ENCODE measurements around the gene PRR16.

DNA sequence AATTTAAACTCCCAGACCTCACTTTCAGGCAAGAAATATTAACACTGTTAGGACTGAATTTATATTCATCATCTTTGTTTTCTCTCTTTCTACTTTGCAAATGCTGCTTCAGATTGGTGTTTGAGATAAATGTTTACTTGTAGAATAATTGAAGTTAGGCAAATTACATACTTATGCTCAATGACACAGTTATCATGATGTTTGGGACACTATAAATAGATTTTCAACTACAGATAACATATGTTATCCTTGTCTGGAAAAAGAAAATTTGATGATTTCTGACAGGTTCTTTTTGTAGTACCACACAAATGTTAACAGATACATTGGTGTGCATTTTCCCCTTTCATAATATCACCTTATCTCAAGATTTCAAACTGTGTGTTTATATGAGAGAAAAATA lies 7.9 kb downstream of the PRR16 start:
- TF ChIP-seq, protein P1, sequence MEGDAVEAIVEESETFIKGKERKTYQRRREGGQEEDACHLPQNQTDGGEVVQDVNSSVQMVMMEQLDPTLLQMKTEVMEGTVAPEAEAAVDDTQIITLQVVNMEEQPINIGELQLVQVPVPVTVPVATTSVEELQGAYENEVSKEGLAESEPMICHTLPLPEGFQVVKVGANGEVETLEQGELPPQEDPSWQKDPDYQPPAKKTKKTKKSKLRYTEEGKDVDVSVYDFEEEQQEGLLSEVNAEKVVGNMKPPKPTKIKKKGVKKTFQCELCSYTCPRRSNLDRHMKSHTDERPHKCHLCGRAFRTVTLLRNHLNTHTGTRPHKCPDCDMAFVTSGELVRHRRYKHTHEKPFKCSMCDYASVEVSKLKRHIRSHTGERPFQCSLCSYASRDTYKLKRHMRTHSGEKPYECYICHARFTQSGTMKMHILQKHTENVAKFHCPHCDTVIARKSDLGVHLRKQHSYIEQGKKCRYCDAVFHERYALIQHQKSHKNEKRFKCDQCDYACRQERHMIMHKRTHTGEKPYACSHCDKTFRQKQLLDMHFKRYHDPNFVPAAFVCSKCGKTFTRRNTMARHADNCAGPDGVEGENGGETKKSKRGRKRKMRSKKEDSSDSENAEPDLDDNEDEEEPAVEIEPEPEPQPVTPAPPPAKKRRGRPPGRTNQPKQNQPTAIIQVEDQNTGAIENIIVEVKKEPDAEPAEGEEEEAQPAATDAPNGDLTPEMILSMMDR (IDR thresholded peaks at IDR 0.05): no peak
- TF ChIP-seq POLR2A (IDR thresholded peaks at IDR 0.05): no peak
